Thoracic aorta (tissue), 2 donors: ENCODE measurements around the gene CLMN. TPM values are rescaled to one million over a fixed set of nuclear protein-coding genes. Genes with fewer than 3 reads are reported as not detected.

Experiments
- ATAC-seq: fragments of 150-250 bp; one replicate; pipeline ENCODE4 v1.8.0; 2017; ENCODE audit warnings: low read depth; ENCODE audit not compliant: insufficient number of reproducible peaks, low FRiP score
- DNase-seq: peaks from one replicate; pipeline ENCODE4 v3.0.0-alpha.2; 2020; ENCODE audit warnings: low spot score
- H3K27ac ChIP-seq, 2 donors: fragments of 200-600 bp; sonication (generic); 1 replicate in 1 of 2; 2 replicates in 1 of 2; pipeline ENCODE4 v1.5.1; 2016; ENCODE audit warnings: mild to moderate bottlenecking in 2 of 2, moderate library complexity in 2 of 2
- H3K27me3 ChIP-seq: fragments of 200-600 bp; sonication (generic); replicated peaks from 2 replicates; pipeline ENCODE4 v1.6.0; 2016; ENCODE audit warnings: mild to moderate bottlenecking; ENCODE audit not compliant: insufficient read depth
- H3K36me3 ChIP-seq: fragments of 200-600 bp; sonication (generic); one replicate; pipeline ENCODE4 v1.5.1; 2016
- H3K4me1 ChIP-seq, 2 donors: fragments of 200-600 bp; sonication (generic); 1 replicate in 1 of 2; 2 replicates in 1 of 2; pipeline versions ENCODE4 v1.5.1 to v1.6.0; 2016; ENCODE audit warnings: low read depth in 2 of 2, mild to moderate bottlenecking in 1 of 2; ENCODE audit not compliant: control insufficient read depth in 1 of 2
- H3K4me3 ChIP-seq: fragments of 200-600 bp; sonication (generic); 2 replicates; pipeline ENCODE4 v1.5.1; 2016; ENCODE audit warnings: mild to moderate bottlenecking
- H3K9me3 ChIP-seq: fragments of 200-600 bp; sonication (generic); 2 replicates; pipeline ENCODE4 v1.5.1; 2016
- total RNA-seq, 2 donors: library from RNA; depleted of rRNA; stranded (reverse); fragments of >200 nt; gene quantifications; one replicate each; pipeline versions ENCODE4 v1.1.0 to v1.2.3, GENCODE V29; 2016
- TF ChIP-seq, protein P1 (sequence below): fragments of 200-600 bp; sonication (generic); IDR thresholded peaks from one replicate; pipeline ENCODE4 v1.5.1; 2019; ENCODE audit warnings: antibody characterized with exemption

The CLMN gene
- total RNA-seq, 2 donors from 2014 or later, result 7.3 to 10.4 TPM

DNA sequence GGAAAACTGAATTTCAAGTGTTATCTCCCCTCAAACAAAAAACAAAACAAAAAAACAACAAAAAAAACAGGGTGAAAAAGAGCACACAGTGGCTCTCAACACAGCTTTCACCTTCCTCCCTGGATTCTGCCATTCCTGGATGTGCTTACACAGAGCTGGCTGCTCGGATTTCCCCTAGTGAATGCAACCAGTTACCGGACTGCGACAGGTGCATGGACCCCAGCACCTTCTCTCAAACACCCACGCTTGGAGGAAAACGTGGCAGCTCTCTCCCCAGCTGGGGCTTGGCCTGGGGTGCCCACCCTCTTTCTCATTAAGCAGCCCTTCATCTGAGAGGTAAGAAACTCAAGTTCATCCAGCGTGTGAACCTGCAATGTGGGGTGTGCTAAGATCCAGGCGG is 128.9 kb downstream of the CLMN start:
- TF ChIP-seq, protein P1, sequence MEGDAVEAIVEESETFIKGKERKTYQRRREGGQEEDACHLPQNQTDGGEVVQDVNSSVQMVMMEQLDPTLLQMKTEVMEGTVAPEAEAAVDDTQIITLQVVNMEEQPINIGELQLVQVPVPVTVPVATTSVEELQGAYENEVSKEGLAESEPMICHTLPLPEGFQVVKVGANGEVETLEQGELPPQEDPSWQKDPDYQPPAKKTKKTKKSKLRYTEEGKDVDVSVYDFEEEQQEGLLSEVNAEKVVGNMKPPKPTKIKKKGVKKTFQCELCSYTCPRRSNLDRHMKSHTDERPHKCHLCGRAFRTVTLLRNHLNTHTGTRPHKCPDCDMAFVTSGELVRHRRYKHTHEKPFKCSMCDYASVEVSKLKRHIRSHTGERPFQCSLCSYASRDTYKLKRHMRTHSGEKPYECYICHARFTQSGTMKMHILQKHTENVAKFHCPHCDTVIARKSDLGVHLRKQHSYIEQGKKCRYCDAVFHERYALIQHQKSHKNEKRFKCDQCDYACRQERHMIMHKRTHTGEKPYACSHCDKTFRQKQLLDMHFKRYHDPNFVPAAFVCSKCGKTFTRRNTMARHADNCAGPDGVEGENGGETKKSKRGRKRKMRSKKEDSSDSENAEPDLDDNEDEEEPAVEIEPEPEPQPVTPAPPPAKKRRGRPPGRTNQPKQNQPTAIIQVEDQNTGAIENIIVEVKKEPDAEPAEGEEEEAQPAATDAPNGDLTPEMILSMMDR, result no peak
- Histone ChIP-seq H3K27ac (no peak overlapping the region), H3K4me3 (no peak overlapping the region), H3K27me3 (no peaks in the 10 kb centered on the region), H3K9me3 (no peaks in the 10 kb centered on the region), H3K4me1 (no peaks in the 10 kb centered on the region), H3K36me3 (no peaks in the 10 kb centered on the region)
- ATAC-seq (no peak), DNase-seq (no peak)

DNA sequence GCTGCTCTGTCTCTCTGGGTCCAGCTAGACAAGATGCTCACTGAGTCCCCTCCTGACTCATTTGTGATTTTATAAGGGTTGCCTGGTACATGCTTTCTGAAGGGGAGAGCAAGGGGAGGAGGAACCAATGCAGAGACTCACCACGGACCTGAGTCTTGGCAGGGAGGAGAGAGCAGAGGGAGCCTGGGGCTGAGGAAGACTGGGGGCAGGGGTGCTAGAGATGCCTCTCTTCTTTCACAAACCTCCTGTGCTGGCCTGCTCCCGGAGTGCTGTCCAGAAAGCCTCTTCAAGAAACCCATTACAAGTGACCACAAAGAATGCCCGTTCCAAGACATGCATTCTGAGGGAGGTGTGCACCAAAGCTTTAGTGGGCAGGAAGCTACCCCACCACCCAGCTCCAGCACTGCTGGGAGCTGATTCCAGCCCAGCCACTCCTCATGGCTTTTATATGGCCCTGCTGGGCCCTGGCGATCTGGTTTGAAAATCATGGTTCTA is 129.3 kb downstream of the CLMN start:
- no peak for DNase-seq
- Histone ChIP-seq H3K9me3 (no peaks in the 10 kb centered on the region), H3K36me3 (no peaks in the 10 kb centered on the region), H3K4me3 (no peak overlapping the region), H3K4me1 (peaks cover 0 to under 1% of the 10 kb centered on the region in 2 donors), H3K27me3 (no peaks in the 10 kb centered on the region), H3K27ac (no peak overlapping the region)
- TF ChIP-seq, protein P1, result no peak
- ATAC-seq, result no peak

DNA sequence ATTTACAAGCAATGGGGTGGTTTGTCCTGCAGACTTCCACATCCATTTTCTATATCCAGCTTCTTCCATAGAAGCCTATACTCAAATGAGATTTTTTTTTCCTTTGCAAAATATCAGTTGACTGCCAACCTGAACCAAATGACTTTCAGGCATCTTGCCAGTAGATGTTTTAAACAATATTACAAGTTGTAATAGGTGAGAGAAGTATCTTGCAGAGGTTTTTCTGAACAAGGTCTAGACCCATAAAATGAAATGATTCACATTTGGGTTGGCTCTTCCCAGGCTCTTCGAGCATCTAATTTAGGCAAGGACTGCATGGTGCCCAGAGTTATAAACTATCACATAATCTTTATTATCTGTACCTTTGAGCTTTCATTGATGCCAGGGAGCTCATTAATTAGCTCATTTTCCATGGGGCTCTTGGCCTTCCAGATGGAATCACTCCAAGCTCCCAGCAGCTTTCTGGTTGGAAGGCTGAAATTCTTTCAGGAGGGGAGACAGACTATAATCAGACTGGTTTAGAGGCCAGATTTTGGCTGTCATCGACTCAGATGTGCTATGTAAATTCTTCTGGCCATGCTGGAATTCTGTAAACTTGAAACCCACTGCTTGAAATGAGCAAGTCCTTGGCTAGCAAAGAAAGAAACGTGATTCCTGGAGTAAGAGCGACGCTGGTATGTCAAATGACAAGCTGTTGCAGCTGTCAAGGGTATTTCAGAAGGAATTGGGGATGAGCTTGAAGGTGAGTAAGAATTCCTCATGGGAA is 130.2 kb downstream of the CLMN start:
- Histone ChIP-seq H3K9me3 (no peaks in the 10 kb centered on the region), H3K4me1 (peaks cover 0 to 9% of the 10 kb centered on the region in 2 donors), H3K36me3 (no peaks in the 10 kb centered on the region), H3K4me3 (no peak overlapping the region), H3K27ac (no peak overlapping the region), H3K27me3 (no peaks in the 10 kb centered on the region)
- DNase-seq (no peak), ATAC-seq (no peak)
- TF ChIP-seq, protein P1, result no peak

DNA sequence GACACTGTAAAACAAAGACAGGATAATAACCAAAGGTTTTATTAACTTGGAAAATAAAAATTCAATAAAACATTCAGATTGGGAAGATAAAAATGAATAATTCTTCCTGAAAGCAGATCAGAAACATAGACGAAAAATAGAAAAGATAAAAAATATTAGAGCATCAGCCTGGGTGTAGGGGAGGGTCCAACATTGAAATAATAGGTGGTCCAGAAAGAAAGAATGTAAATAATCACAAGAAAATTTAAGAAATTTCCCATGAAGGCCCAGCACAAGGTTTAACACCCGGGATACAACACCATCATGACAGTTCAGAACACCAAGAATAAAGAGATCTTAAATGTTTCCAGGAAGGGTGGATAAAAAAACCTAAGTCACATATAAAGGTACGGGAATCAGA is 131.3 kb downstream of the CLMN start:
- H3K36me3 ChIP-seq, result no peaks in the 10 kb centered on the region
- no peak for DNase-seq
- peaks cover 0 to 13% of the 10 kb centered on the region in 2 donors for H3K4me1 ChIP-seq
- H3K9me3 ChIP-seq, result no peaks in the 10 kb centered on the region
- H3K4me3 ChIP-seq, result no peak overlapping the region
- H3K27ac ChIP-seq, result no peak overlapping the region
- TF ChIP-seq, protein P1, result no peak
- ATAC-seq, result no peak
- H3K27me3 ChIP-seq, result no peaks in the 10 kb centered on the region

DNA sequence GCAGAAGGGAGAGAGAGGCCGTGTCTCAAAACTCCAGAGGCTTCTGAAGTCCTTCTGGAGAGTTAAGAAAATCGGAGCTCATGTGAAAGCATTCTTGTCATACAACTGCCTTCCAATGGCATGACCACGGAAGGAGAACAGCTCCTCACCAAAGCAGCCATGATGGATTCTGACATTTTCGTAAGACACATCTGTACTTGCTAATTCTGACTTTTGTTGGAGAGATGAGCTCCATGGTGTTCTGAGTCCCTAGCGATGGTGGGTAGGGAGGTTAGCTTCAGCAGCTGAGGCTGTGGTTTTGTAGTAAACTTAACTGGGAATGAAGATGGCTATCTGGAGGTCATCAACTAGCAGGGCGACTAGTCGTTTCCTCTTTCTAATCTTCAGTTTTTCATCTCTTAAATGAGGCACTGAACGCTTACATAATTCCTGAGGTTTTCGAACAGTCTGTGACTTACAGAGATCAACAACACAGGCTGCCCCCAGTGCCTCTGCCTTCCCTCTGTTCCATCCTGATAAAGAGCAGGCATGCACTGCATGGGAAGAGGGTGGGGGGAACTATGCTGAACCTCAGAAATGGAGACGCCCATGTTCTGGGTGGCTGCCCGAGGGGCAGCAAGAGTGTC is 133.8 kb downstream of the CLMN start:
- no peak for DNase-seq
- ATAC-seq, result no peak
- H3K36me3 ChIP-seq, result no peaks in the 10 kb centered on the region
- H3K27me3 ChIP-seq, result no peaks in the 10 kb centered on the region
- H3K9me3 ChIP-seq, result no peaks in the 10 kb centered on the region
- H3K27ac ChIP-seq, result peak overlapping the region in 1 of 2 donors; percentile 39
- peak overlapping the region; percentile 22 for H3K4me3 ChIP-seq
- TF ChIP-seq, protein P1, result no peak
- H3K4me1 ChIP-seq, result peaks cover 0 to 13% of the 10 kb centered on the region in 2 donors
